Measurements from ENCODE around the gene TMEM235. TPM values are rescaled to one million over a fixed set of nuclear protein-coding genes. Genes with fewer than 3 reads are reported as not detected.
A peak's percentile ranks its signal among the peaks of the same experiment; 100 is the strongest.

TMEM235 gene
- total and polyA plus RNA-seq, 11 donors = not detected

DNA sequence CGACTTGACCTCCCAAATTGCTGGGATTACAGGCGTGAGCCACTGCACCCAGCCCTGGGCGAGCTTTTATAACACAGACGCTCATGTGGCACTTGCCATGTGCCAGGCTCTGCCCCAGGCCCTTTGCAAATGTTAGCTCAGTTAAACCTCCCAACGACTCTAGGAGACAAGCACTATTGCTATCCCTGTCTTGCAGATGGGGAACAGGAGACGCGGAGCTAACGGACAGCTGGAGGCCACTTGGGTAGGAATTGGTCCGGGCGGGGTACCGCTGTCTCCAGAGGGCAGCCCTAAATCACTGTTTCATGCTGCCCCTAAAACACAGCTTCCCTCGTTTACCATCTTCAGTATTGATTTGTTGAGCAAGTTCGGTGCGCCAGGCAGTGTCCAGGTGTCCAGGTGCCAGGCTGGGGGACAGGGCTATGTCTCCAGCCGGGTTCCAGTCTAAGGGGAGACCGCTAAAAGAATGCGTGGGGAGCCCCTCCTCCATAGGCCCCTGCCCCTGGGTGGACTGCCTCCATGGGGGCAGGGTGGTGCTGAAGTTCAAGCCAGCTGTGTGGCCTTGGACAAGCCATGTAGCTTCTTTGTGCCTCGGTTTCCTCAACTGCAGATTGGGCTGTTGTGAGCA is 23.7 kb downstream of the TMEM235 start:
- Histone ChIP-seq H3K27ac (peak overlapping the region in 1 of 12 donors; percentile 93), H3K27me3 (no peaks in the 10 kb centered on the region), H3K4me1 (peaks cover 0 to 84% (median 32%) of the 10 kb centered on the region in 12 donors), H3K9me3 (no peaks in the 10 kb centered on the region), H3K4me3 (no peak overlapping the region), H3K36me3 (no peaks in the 10 kb centered on the region)
- ATAC-seq = no peak
- DNase-seq = no peak
- intact Hi-C loops (cut with DNase I) = no loop called here
- 88 to 95% (median 91%) methylated on average over 18 of the region's 18 CpGs for WGBS, 4 donors
- TF ChIP-seq POLR2A (IDR thresholded peaks at IDR 0.05) = no peak
- TF ChIP-seq, protein P1, sequence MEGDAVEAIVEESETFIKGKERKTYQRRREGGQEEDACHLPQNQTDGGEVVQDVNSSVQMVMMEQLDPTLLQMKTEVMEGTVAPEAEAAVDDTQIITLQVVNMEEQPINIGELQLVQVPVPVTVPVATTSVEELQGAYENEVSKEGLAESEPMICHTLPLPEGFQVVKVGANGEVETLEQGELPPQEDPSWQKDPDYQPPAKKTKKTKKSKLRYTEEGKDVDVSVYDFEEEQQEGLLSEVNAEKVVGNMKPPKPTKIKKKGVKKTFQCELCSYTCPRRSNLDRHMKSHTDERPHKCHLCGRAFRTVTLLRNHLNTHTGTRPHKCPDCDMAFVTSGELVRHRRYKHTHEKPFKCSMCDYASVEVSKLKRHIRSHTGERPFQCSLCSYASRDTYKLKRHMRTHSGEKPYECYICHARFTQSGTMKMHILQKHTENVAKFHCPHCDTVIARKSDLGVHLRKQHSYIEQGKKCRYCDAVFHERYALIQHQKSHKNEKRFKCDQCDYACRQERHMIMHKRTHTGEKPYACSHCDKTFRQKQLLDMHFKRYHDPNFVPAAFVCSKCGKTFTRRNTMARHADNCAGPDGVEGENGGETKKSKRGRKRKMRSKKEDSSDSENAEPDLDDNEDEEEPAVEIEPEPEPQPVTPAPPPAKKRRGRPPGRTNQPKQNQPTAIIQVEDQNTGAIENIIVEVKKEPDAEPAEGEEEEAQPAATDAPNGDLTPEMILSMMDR (IDR thresholded peaks at IDR 0.05) = no peak

DNA sequence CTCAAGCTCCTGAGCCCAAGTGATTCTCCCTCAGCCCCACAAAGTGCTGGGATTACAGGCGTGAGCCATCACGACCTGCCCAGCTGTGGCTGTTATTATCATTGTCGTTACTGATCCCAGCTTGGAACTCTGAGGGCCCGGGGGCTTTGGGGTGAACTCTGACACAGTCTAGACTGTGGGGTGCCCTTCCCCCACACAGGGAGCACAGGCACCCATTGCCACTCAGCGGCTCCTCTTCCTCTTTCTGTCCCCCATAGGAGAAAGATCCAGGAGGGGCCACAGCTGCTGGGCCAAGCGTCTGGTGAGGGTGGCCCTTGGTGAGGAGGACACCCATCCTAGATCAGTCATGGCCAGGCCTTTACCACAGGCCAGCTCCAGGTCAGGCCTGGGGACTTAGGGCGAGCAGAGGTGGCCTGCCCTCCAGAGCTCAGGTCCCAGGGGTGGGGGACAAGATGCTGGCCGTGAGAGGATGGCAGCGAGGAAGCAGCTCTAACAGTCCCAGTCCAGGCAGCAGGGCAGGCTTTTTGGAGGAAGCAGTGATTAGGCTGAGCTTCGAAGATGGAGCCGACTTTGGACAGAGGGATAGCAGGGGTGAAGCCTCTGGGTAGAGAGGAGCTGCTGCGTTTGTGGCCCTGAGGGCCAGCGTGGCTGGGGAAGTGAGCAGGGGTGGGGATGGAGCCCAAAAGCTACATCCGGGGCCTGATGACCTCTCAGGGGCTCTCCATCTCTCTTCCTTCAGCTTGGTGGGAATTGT is 24.7 kb downstream of the TMEM235 start:
- peak overlapping the region in 3 of 12 donors; percentile 48 to 93 (median 53) for H3K27ac ChIP-seq
- TF ChIP-seq POLR2A (IDR thresholded peaks at IDR 0.05) = no peak
- TF ChIP-seq, protein P1 (IDR thresholded peaks at IDR 0.05) = no peak
- H3K9me3 ChIP-seq = no peaks in the 10 kb centered on the region
- ATAC-seq = no peak
- peak in 1 of 5 donors; percentile 17 for DNase-seq
- H3K36me3 ChIP-seq = no peaks in the 10 kb centered on the region
- intact Hi-C loops (cut with DNase I) = no loop called here
- 67 to 83% (median 76%) methylated on average over 10 to 14 of the region's 14 CpGs for WGBS, 4 donors
- no peak overlapping the region for H3K4me3 ChIP-seq
- H3K4me1 ChIP-seq = peaks cover 0 to 83% (median 26%) of the 10 kb centered on the region in 12 donors
- H3K27me3 ChIP-seq = no peaks in the 10 kb centered on the region

DNA sequence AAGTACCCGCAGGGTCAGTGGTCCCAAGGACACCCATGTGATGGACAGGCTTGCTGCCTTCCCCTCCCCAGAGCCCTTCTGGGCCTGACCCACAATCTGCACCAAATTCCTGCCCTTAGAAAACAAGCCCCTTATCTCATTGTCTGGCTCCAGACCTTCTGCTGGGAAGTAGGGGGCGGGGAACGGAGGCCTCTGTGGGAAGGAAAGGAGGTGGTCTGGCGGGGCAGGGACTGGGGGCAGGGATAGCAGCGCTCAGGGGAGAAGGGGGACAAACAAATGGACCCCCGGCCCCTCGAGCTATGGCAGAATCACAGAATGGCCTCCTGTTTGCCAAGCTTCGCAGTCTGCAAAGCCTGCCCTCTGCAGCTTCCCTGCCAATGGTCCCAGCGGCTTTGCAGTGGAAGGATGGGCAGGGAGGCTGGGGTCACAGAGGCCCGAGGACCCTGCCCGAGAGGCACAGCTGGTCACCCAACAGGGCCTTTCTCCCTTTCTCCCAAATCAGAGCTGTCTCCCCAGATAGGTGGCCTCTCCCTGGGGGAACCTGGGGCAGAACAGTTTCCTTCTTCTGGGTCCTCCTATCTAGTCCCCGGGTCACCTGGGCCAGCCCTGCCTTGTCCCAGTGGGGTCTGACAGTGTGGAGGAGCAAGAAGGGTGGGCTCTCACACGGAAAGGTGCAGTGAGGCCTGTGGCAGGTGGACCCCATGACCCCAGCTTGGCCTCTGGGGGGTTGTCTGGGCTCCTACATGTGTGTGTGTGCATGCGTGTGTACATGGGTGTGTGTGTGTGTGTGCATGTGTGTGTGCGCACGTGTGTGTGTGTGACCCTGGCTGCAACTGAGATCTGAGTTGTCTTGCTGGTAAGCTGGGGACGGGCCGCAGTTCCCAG is 25.5 kb downstream of the TMEM235 start:
- no peak overlapping the region for H3K4me3 ChIP-seq
- intact Hi-C loops (cut with DNase I) = no loop called here
- peak in 1 of 5 donors; percentile 22 for DNase-seq
- H3K9me3 ChIP-seq = no peaks in the 10 kb centered on the region
- no peaks in the 10 kb centered on the region for H3K36me3 ChIP-seq
- TF ChIP-seq POLR2A (IDR thresholded peaks at IDR 0.05) = no peak
- TF ChIP-seq, protein P1 (IDR thresholded peaks at IDR 0.05) = no peak
- ATAC-seq = peak in 1 of 4 donors; percentile 21
- peak overlapping the region in 7 of 12 donors; percentile 6 to 93 (median 53) for H3K27ac ChIP-seq
- H3K27me3 ChIP-seq = no peaks in the 10 kb centered on the region
- 47 to 66% (median 50%) methylated on average over 15 to 18 of the region's 18 CpGs for WGBS, 4 donors
- peaks cover 0 to 78% (median 26%) of the 10 kb centered on the region in 12 donors for H3K4me1 ChIP-seq

All from heart left ventricle (tissue), 16 donors.